Left lobe of liver (tissue), 2 donors: ENCODE data around the gene EEFSEC. TPM values are rescaled to one million over a fixed set of nuclear protein-coding genes. Genes with fewer than 3 reads are reported as not detected.

Experiments
- ATAC-seq: fragments of 200-7000 bp; cut with Tn5 transposase; one replicate; pipeline ENCODE4 v1.9.1; 2020; ENCODE audit warnings: mild to moderate bottlenecking, moderate library complexity
- DNase-seq: peaks from one replicate; pipeline ENCODE4 v3.0.0-alpha.2; 2020; ENCODE audit warnings: low spot score
- total RNA-seq: library from RNA; stranded (reverse); gene quantifications from one replicate; pipeline ENCODE4 v1.2.1, GENCODE V29; 2021
- donor health status: DM: no; HTN: no; CAD: no; lungs with moderate emphysema.
- donor health status: DM: no; HTN: yes; CAD: no.

The EEFSEC gene
- total RNA-seq, 1 donor from 2014 or later: 12.8 TPM

GRCh38 chr3:128180436-128180835 is 27.2 kb downstream of the EEFSEC start:
- ATAC-seq (no peak), DNase-seq (no peak)

- DNase-seq (no peak), ATAC-seq (no peak)
These were observed 27.6 kb downstream of the EEFSEC start for GRCh38 chr3:128180913-128181312.

GRCh38 chr3:128182656-128183055 is 29.4 kb downstream of the EEFSEC start:
- DNase-seq (no peak), ATAC-seq (no peak)

GRCh38 chr3:128185630-128186447 is 32.6 kb downstream of the EEFSEC start:
- no peak for DNase-seq
- ATAC-seq: no peak

- DNase-seq: no peak
- ATAC-seq: no peak
These were observed 34.2 kb downstream of the EEFSEC start for GRCh38 chr3:128187495-128187894.

GRCh38 chr3:128188326-128188725 is 35.0 kb downstream of the EEFSEC start:
- ATAC-seq (peak; percentile 71), DNase-seq (no peak)

- DNase-seq (no peak), ATAC-seq (no peak)
These were observed 35.7 kb downstream of the EEFSEC start for GRCh38 chr3:128188956-128189355.

GRCh38 chr3:128190501-128190900 is 37.2 kb downstream of the EEFSEC start:
- ATAC-seq (no peak), DNase-seq (no peak)

- DNase-seq (no peak), ATAC-seq (no peak)
These were observed 38.9 kb downstream of the EEFSEC start for GRCh38 chr3:128192131-128192530.

GRCh38 chr3:128193168-128193567 is 39.9 kb downstream of the EEFSEC start:
- DNase-seq: no peak

GRCh38 chr3:128194843-128195242 is 41.6 kb downstream of the EEFSEC start:
- DNase-seq: no peak
- no peak for ATAC-seq

More at GRCh38 chr3:128193168-128193567, 39.9 kb downstream of the EEFSEC start:
- no peak for ATAC-seq

GRCh38 chr3:128195369-128195768 is 42.1 kb downstream of the EEFSEC start:
- ATAC-seq: no peak
- no peak for DNase-seq

GRCh38 chr3:128195802-128196201 is 42.5 kb downstream of the EEFSEC start:
- no peak for DNase-seq
- ATAC-seq: no peak

- no peak for DNase-seq
These were observed 43.4 kb downstream of the EEFSEC start for GRCh38 chr3:128196647-128197046.

GRCh38 chr3:128197855-128198254 is 44.6 kb downstream of the EEFSEC start:
- DNase-seq (no peak), ATAC-seq (no peak)

More at GRCh38 chr3:128196647-128197046, 43.4 kb downstream of the EEFSEC start:
- ATAC-seq: no peak

- no peak for ATAC-seq
- DNase-seq: no peak
These were observed 45.0 kb downstream of the EEFSEC start for GRCh38 chr3:128198313-128198712.

GRCh38 chr3:128199110-128199509 is 45.8 kb downstream of the EEFSEC start:
- ATAC-seq (no peak), DNase-seq (no peak)

GRCh38 chr3:128201158-128201755 is 48.0 kb downstream of the EEFSEC start:
- DNase-seq: no peak
- no peak for ATAC-seq

- DNase-seq: no peak
- no peak for ATAC-seq
These were observed 49.9 kb downstream of the EEFSEC start for GRCh38 chr3:128203169-128203568.

GRCh38 chr3:128205558-128206145 is 52.4 kb downstream of the EEFSEC start:
- ATAC-seq (no peak), DNase-seq (no peak)

- DNase-seq (no peak), ATAC-seq (peak; percentile 33)
These were observed 54.7 kb downstream of the EEFSEC start for GRCh38 chr3:128207951-128208350.

- no peak for DNase-seq
- ATAC-seq: no peak
These were observed 57.4 kb downstream of the EEFSEC start for GRCh38 chr3:128210711-128211110.
